GM19238 (cell line): ENCODE results near the gene NCMAP.
"Not testable (repeated sequence)": the region's sequence is repeated elsewhere in the genome, so short reads cannot be mapped to it uniquely, and the experiment has no call there.

ENCODE experiments used
- DNase-seq: peaks from one replicate; pipeline ENCODE4 v3.0.0; 2011; ENCODE audit warnings: low spot score; ENCODE audit not compliant: insufficient read length

The NCMAP gene

GRCh38 chr1:24541711-24542346, 14.1 kb upstream of the NCMAP start:
- DNase-seq = no peak

- no peak for DNase-seq
Measured at GRCh38 chr1:24544239-24544638, 11.6 kb upstream of the NCMAP start.

GRCh38 chr1:24545662-24546061, 10.2 kb upstream of the NCMAP start:
- DNase-seq = no peak

- no peak for DNase-seq
Measured at GRCh38 chr1:24547195-24547594, 8.7 kb upstream of the NCMAP start.

- no peak for DNase-seq
Measured at GRCh38 chr1:24548070-24548469, 7.8 kb upstream of the NCMAP start.

GRCh38 chr1:24549210-24549609, 6.7 kb upstream of the NCMAP start:
- DNase-seq = not testable (repeated sequence)

GRCh38 chr1:24551290-24551959, 4.5 kb upstream of the NCMAP start:
- DNase-seq = no peak

- no peak for DNase-seq
Measured at GRCh38 chr1:24551960-24552571, 3.8 kb upstream of the NCMAP start.

- no peak for DNase-seq
Measured at GRCh38 chr1:24553931-24554330, 2.0 kb upstream of the NCMAP start.

GRCh38 chr1:24554714-24555113, 1.2 kb upstream of the NCMAP start:
- no peak for DNase-seq

GRCh38 chr1:24556414-24556795, 518 bp downstream of the NCMAP start:
- DNase-seq = no peak

GRCh38 chr1:24557220-24557619, 1.3 kb downstream of the NCMAP start:
- DNase-seq = no peak

- DNase-seq = no peak
Measured at GRCh38 chr1:24557711-24558131, 1.8 kb downstream of the NCMAP start.

- DNase-seq = no peak
Measured at GRCh38 chr1:24558455-24558854, 2.6 kb downstream of the NCMAP start.

GRCh38 chr1:24558902-24559791, 3.3 kb downstream of the NCMAP start:
- no peak for DNase-seq

- no peak for DNase-seq
Measured at GRCh38 chr1:24560361-24560760, 4.5 kb downstream of the NCMAP start.

- no peak for DNase-seq
Measured at GRCh38 chr1:24562625-24563024, 6.7 kb downstream of the NCMAP start.

GRCh38 chr1:24564695-24565094, 8.8 kb downstream of the NCMAP start:
- no peak for DNase-seq

- no peak for DNase-seq
Measured at GRCh38 chr1:24566236-24566867, 10.5 kb downstream of the NCMAP start.

GRCh38 chr1:24567792-24568388, 12.0 kb downstream of the NCMAP start:
- no peak for DNase-seq

- DNase-seq = no peak
Measured at GRCh38 chr1:24568475-24568874, 12.6 kb downstream of the NCMAP start.
